ENCODE results near the gene ALG9.
A peak's percentile ranks its signal among the peaks of the same experiment; 100 is the strongest.

DNA sequence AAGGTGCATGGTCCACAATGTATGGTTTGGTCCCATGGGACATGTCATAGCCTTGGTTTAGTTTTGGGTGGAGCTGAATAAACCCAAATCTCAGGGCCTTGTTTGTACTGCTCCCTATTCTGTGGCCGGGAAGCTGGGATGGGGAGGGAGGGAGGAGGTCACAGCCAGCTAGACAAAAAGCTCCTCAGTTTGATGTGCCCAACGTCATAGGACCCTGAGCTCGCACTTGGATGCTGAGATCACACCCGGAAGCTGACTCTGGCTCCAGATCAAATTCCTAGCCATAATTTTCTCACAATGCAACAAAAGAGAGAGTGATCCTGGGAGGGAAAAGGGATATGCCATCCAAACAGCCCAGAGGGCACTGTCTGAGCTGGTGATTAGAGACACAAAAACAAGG, 42.6 kb upstream of the ALG9 start:
- TF ChIP-seq, protein P1, sequence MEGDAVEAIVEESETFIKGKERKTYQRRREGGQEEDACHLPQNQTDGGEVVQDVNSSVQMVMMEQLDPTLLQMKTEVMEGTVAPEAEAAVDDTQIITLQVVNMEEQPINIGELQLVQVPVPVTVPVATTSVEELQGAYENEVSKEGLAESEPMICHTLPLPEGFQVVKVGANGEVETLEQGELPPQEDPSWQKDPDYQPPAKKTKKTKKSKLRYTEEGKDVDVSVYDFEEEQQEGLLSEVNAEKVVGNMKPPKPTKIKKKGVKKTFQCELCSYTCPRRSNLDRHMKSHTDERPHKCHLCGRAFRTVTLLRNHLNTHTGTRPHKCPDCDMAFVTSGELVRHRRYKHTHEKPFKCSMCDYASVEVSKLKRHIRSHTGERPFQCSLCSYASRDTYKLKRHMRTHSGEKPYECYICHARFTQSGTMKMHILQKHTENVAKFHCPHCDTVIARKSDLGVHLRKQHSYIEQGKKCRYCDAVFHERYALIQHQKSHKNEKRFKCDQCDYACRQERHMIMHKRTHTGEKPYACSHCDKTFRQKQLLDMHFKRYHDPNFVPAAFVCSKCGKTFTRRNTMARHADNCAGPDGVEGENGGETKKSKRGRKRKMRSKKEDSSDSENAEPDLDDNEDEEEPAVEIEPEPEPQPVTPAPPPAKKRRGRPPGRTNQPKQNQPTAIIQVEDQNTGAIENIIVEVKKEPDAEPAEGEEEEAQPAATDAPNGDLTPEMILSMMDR (IDR thresholded peaks at IDR 0.05): no peak
- TF ChIP-seq POLR2A (IDR thresholded peaks at IDR 0.05): peak in 2 of 3 donors; percentile 49 to 52

All from body of pancreas (tissue), 4 donors.